PC-9 (cell line): Measurements from ENCODE around the gene GTF2IRD1. TPM values are rescaled to one million over a fixed set of nuclear protein-coding genes. Genes with fewer than 3 reads are reported as not detected.

Experiments
- BruUV-seq: library from RNA; stranded (reverse); fragments of 400-500 nt; replicated peaks from 2 replicates; lab custom pipeline; 2021; lab: Mats Ljungman, UMichigan
- CTCF ChIA-PET: fragments of 300-600 bp; sonication (Branson Sonifier 250); formaldehyde crosslinking; loops from one replicate; lab custom pipeline; 2022; ENCODE audit warnings: antibody characterized with exemption; lab: Charles Lee
- POLR2A ChIA-PET: fragments of 300-600 bp; sonication (Branson Sonifier 250); formaldehyde crosslinking; loops from one replicate; lab custom pipeline; 2022; ENCODE audit warnings: antibody characterized with exemption; ENCODE audit not compliant: unreplicated experiment; lab: Charles Lee
- DNase-seq, 2 experiments: peaks; one replicate each; pipeline versions ENCODE4 v3.0.0 to v3.0.0-alpha.2; 2015 to 2022; ENCODE audit warnings: mixed read lengths in 1 of 2
- H2AFZ ChIP-seq: fragments of 200-600 bp; sonication (generic); 2 replicates; pipeline ENCODE4 v1.8.1; 2017; ENCODE audit warnings: antibody characterized with exemption
- H3F3A ChIP-seq: fragments of 200-600 bp; sonication (generic); 2 replicates; pipeline ENCODE4 v1.8.1; 2017; ENCODE audit warnings: antibody characterized with exemption, mild to moderate bottlenecking, low read depth; ENCODE audit not compliant: insufficient read depth
- H3K27ac ChIP-seq: fragments of 200-600 bp; sonication (generic); 2 replicates; pipeline ENCODE4 v1.6.1; 2016; ENCODE audit warnings: mixed run types
- H3K27me3 ChIP-seq: fragments of 200-600 bp; sonication (generic); 2 replicates; pipeline ENCODE4 v1.6.1; 2016; ENCODE audit warnings: low read depth, mixed run types; ENCODE audit not compliant: insufficient read depth
- H3K36me3 ChIP-seq: fragments of 200-600 bp; sonication (generic); 2 replicates; pipeline ENCODE4 v1.6.1; 2016; ENCODE audit warnings: low read depth, mixed run types
- H3K4me1 ChIP-seq: fragments of 200-600 bp; sonication (generic); replicated peaks from 2 replicates; pipeline ENCODE4 v1.6.1; 2016; ENCODE audit warnings: mixed run types; ENCODE audit not compliant: insufficient read depth
- H3K4me2 ChIP-seq: fragments of 200-600 bp; sonication (generic); 2 replicates; pipeline ENCODE4 v1.6.1; 2017; ENCODE audit warnings: mixed run types
- H3K4me3 ChIP-seq: fragments of 200-600 bp; sonication (generic); 2 replicates; pipeline ENCODE4 v1.6.1; 2016; ENCODE audit warnings: mixed run types
- H3K79me2 ChIP-seq: fragments of 200-600 bp; sonication (generic); 2 replicates; pipeline ENCODE4 v1.6.1; 2017; ENCODE audit warnings: low read depth, mixed run types
- H3K9me2 ChIP-seq: fragments of 200-600 bp; sonication (generic); 2 replicates; pipeline ENCODE4 v1.8.1; 2017; ENCODE audit warnings: mild to moderate bottlenecking; ENCODE audit not compliant: insufficient read depth
- H3K9me3 ChIP-seq: fragments of 200-600 bp; sonication (generic); 2 replicates; pipeline ENCODE4 v1.8.1; 2016; ENCODE audit warnings: low read depth; ENCODE audit not compliant: insufficient read depth
- H4K20me1 ChIP-seq: fragments of 200-600 bp; sonication (generic); 2 replicates; pipeline ENCODE4 v1.8.1; 2017; ENCODE audit not compliant: insufficient read depth
- CTCF ChIP-seq: fragments of 200-600 bp; sonication (generic); conservative IDR thresholded peaks from 2 replicates; pipeline ENCODE4 v1.6.1; 2017; ENCODE audit warnings: mixed run types, antibody characterized with exemption, mild to moderate bottlenecking, moderate library complexity
- EZH2 ChIP-seq: fragments of 200-600 bp; sonication (generic); IDR thresholded peaks from 2 replicates; pipeline ENCODE4 v1.8.0; 2017; ENCODE audit warnings: antibody characterized with exemption, low read depth
- intact Hi-C: fragments of 100-400 bp; cut with micrococcal nuclease; formaldehyde crosslinking; loops from one replicate; pipeline ENCODE4 v1.10.0; 2022; ENCODE audit not compliant: unreplicated experiment
- total RNA-seq: library from RNA; stranded (reverse); gene quantifications from 2 replicates; pipeline ENCODE4 v1.2.3, GENCODE V29; 2021

The GTF2IRD1 gene
- total RNA-seq, 1 experiment from 2014 or later, result 46.7 TPM

GRCh38 chr7:74515276-74515675 is 61.6 kb downstream of the GTF2IRD1 start:
- POLR2A ChIA-PET, result no interaction called here

GRCh38 chr7:74516214-74516613 is 62.5 kb downstream of the GTF2IRD1 start:
- no TSS peak for BruUV-seq
- no peaks in the 10 kb centered on the region for H3K79me2 ChIP-seq

More at GRCh38 chr7:74515276-74515675, 61.6 kb downstream of the GTF2IRD1 start:
- DNase-seq, result no peak
- no peaks in the 10 kb centered on the region for H3F3A ChIP-seq
- CTCF ChIA-PET, result no interaction called here
- no peaks in the 10 kb centered on the region for H3K36me3 ChIP-seq
- TF ChIP-seq EZH2 (no peak), CTCF (no peak)
- no peaks in the 10 kb centered on the region for H3K9me2 ChIP-seq
- intact Hi-C loops, result no loop called here
- H2AFZ ChIP-seq, result no peak overlapping the region
- no TSS peak for BruUV-seq
- no peak overlapping the region for H3K4me3 ChIP-seq
- no peaks in the 10 kb centered on the region for H3K79me2 ChIP-seq
- no peak overlapping the region for H3K27ac ChIP-seq
- no peak overlapping the region for H3K4me2 ChIP-seq
- H3K4me1 ChIP-seq, result no peaks in the 10 kb centered on the region
- H4K20me1 ChIP-seq, result no peaks in the 10 kb centered on the region
- no peaks in the 10 kb centered on the region for H3K9me3 ChIP-seq
- no peaks in the 10 kb centered on the region for H3K27me3 ChIP-seq

GRCh38 chr7:74518041-74518440 is 64.3 kb downstream of the GTF2IRD1 start:
- DNase-seq, result no peak
- intact Hi-C loops, result no loop called here
- H2AFZ ChIP-seq, result no peak overlapping the region
- H3K9me2 ChIP-seq, result no peaks in the 10 kb centered on the region
- H3K27me3 ChIP-seq, result no peaks in the 10 kb centered on the region
- no peaks in the 10 kb centered on the region for H4K20me1 ChIP-seq
- H3K36me3 ChIP-seq, result no peaks in the 10 kb centered on the region
- no TSS peak for BruUV-seq
- no peaks in the 10 kb centered on the region for H3K4me1 ChIP-seq
- no peaks in the 10 kb centered on the region for H3K9me3 ChIP-seq
- POLR2A ChIA-PET, result no interaction called here
- H3K4me3 ChIP-seq, result no peak overlapping the region
- CTCF ChIA-PET, result no interaction called here
- H3K27ac ChIP-seq, result no peak overlapping the region
- no peak overlapping the region for H3K4me2 ChIP-seq
- no peaks in the 10 kb centered on the region for H3F3A ChIP-seq
- no peak for TF ChIP-seq CTCF
- TF ChIP-seq EZH2, result no peak
- no peaks in the 10 kb centered on the region for H3K79me2 ChIP-seq

More at GRCh38 chr7:74516214-74516613, 62.5 kb downstream of the GTF2IRD1 start:
- intact Hi-C loops, result no loop called here
- POLR2A ChIA-PET, result no interaction called here
- Histone ChIP-seq H3K27me3 (no peaks in the 10 kb centered on the region), H4K20me1 (no peaks in the 10 kb centered on the region), H3F3A (no peaks in the 10 kb centered on the region), H3K9me2 (no peaks in the 10 kb centered on the region), H3K4me1 (no peaks in the 10 kb centered on the region), H3K9me3 (no peaks in the 10 kb centered on the region), H3K27ac (no peak overlapping the region), H3K36me3 (no peaks in the 10 kb centered on the region), H3K4me2 (no peak overlapping the region), H2AFZ (no peak overlapping the region), H3K4me3 (no peak overlapping the region)
- CTCF ChIA-PET, result no interaction called here
- no peak for TF ChIP-seq EZH2
- TF ChIP-seq CTCF, result no peak
- no peak for DNase-seq
